Measurements from ENCODE around the gene AGPS.
A peak's percentile ranks its signal among the peaks of the same experiment; 100 is the strongest.
"Not testable (repeated sequence)": the region's sequence is repeated elsewhere in the genome, so short reads cannot be mapped to it uniquely, and the experiment has no call there.

AGPS gene

DNA sequence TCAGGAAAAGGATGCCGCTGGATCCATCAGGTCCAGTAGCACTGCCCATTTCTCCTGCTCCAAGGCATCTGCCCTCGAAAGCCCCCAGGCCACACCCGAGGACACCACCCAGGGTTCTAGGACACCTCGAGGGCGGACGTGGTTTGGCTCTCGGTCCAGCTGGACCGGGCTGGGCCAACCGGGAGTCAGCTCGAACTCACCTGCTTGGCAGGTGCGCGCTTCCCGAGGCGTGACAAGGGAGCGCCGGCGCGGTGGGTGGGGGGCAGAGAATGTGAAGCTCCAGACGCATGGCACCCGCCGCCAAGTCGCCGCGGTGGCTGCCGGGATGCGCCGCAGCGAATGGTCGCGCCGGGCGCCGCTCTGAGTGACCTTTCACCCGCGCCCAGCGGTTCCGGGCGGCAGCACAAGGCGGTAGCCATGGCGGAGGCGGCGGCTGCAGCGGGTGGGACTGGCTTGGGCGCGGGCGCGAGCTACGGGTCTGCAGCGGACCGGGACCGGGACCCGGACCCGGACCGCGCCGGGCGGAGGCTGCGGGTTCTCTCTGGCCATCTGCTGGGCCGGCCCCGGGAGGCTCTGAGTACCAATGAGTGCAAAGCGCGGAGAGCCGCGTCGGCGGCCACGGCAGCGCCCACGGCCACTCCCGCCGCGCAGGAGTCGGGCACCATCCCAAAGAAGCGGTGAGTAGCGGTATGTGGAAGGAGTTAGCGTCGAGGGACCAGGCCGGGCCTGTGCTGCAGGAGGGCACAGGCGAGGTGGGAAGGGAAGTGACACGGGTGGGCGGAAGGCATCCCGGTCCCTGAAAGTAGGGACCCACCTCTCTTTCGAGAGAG is at the start of gene AGPS:
TSS of gene AGPS (plus strand) at position 401 of the 830 bp plus-strand sequence. CDS start at position 418, 17 bp downstream.
- peak; percentile 62 for DNase-seq

- no peak for DNase-seq
These were observed 48.8 kb upstream of the AGPS start for GRCh38 chr2:177343773-177344172.

GRCh38 chr2:177344316-177344715 is 48.3 kb upstream of the AGPS start:
- no peak for DNase-seq

DNA sequence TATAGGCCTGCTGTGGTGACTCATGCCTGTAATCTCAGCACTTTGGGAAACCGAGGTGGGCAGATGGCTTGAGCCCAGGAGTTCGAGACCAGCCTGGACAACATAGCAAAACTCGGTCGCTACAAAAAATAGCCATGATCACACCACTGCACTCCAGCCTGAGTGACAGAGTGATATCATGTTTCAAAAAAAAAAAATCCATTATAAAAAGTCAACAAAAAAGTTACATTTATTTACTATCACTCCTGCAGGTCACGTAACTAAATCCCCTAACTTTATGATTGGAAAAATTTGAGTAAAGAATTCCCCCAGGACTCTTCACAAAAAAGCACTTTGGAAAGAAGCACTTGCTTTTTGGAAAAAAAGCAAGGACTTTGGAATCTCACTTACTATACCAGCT is 46.4 kb upstream of the AGPS start:
- DNase-seq: no peak

- no peak for DNase-seq
These were observed 45.0 kb upstream of the AGPS start for GRCh38 chr2:177347570-177347969.

- no peak for DNase-seq
These were observed 44.4 kb upstream of the AGPS start for GRCh38 chr2:177348118-177348654.

- DNase-seq: no peak
These were observed 43.6 kb upstream of the AGPS start for GRCh38 chr2:177348733-177349693.

DNA sequence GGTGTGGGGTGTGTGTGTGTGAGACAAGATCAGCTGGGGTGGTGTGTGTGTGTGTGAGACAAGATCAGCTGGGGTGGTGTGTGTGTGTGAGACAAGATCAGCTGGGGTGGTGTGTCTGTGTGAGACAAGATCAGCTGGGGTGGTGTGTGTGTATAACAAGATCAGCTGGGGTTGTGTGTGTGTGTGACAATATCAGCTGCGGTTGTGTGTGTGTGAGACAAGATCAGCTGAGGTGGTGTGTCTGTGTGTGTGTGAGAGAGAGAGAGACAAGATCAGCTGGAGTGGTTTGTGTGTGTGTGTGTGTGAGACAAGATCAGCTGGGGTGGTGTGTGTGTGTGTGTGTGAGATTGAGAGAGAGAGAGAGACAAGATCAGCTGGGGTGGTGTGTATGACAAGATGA is 41.9 kb upstream of the AGPS start:
- DNase-seq: not testable (repeated sequence)

GRCh38 chr2:177351121-177351520 is 41.5 kb upstream of the AGPS start:
- not testable (repeated sequence) for DNase-seq

DNA sequence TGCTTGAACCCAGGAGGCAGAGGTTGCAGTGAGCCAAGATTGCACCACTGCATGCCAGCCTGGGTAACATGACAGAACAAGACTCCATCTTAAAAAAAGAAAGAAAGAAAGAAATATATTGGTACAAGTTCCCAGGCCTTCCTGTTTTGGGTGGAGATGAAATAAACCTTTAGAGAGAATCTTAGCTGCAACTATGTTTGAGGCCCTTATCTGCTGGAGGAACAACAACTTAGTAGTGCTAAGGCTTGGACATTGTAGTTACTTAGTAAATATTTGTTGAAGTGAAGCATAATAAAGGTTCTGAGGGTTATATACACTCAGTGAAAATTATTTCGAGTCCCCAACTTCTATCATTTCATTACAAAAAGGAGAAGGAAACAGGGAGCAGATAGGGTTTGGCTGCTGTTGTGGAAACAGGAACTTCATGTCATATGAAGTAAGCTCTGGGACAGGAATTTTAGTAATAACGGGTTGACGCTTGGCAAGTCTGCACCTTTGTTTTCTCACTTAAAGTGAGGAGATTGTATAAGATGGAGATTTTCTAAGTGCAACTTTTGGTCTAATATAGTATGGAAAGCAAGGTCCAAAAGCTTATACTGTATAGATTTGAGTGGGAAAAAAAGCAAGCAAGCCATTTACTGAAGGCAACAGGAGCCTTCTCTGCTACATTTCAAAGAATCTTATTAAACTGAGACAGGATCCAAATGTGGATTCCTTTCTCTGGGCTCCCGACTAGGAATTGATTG is 40.0 kb upstream of the AGPS start:
- no peak for DNase-seq

DNA sequence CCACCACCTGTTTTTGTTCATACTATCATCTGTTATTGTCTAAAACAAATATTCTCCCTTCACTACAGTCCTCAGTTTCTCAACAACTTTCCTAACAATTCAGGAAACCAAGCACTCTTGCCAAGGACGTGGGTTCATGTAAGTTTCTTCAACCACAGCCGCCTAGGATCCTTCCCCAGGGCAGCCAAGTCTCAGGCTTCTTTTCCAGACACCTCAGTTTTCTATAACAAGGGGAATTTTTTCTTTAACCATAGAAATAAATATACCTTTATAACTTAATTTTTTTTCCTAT is 39.4 kb upstream of the AGPS start:
- DNase-seq: no peak

- DNase-seq: not testable (repeated sequence)
These were observed 38.0 kb upstream of the AGPS start for GRCh38 chr2:177354541-177354940.

GRCh38 chr2:177355874-177356273 is 36.7 kb upstream of the AGPS start:
- DNase-seq: no peak

DNA sequence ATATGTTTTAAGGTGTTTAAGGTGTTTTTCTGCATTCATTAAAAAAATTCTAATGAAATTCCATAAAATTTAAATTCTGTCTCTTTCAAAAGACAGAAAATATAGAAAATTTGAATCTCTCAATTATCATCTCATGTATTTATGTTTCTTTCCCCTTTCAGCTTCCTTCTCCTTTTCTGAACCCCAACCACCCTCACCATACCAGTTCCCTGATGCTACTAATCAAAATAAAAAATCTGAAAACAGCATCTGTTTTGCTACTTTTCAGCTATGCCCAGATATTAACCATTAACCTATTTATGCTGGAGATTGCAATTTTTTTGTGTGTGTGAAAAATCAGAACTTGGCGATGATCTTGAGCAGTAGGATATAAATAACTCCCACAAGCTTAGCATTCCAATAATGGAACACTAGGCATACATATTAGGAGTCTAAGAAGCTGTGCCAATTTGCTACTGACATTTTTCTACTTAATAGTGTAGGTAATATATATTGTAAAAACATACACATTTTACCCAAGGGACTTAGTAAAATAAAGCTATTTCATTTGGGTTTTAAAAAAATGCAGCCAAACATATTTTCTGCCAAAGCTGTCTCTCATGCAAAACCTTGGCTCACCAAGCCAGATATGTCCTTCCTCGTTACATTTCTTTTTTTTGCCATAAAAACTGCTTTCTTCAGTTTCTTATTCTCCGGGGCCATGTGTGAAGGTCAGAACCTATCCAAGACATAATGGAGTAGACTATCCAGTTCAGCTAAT is 32.6 kb upstream of the AGPS start:
- no peak for DNase-seq

DNA sequence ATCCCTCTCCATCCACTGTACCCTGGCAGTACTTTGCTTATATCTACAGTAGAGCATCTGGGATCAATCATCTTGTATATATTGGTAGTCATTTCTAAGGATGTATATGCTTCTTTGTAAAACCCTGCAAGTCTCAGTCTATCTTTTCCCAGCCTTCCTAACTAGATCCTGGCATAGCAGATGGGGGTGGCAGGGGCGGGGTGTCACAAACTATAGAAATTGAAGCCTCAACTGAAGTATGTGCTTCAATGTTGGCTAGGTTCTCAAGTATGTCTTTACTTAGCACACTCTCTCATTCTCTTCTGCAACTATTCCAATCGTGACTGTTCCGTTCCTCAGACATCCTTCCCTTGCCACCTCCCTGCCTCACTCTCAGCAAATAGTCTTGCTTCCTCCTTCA is 30.1 kb upstream of the AGPS start:
- DNase-seq: no peak

DNA sequence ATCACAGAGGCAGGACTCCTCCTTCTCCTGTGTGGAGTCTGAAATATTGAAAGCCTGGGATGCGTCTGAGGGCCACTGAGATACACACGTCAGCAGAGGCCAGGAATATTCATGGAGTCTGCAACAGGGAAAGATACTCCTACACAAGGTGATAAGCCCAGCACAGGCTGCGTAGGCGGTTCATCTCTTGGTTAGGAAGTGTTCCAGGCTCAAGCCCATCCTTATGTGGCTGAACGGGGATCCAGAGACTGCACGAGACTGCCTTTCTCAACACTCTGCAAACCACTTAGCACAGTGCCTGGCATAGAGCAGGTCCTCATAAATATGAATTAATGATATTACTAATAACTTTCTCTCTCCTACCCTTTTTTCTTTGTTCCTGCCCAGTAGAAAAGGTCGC is 29.2 kb upstream of the AGPS start:
- DNase-seq: no peak

DNA sequence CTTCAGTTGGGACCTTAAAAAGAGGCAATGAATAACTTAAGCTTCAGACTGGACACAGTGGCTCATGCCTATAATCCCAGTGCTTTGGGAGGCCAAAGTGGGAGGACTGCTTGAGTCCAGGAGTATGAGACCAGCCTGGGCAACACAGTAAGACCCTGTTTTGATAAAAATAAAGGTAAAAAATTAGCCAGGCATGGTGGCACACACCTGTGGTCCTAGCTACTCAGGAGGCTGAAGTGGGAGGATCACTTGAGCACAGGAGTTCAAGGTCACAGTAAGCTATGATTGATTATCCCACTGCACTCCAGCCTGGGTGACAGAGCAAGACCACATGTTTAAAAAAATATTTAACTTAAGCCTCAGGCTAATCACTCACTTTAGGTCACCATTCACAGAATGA is 26.8 kb upstream of the AGPS start:
- DNase-seq: not testable (repeated sequence)

GRCh38 chr2:177368023-177368422 is 24.6 kb upstream of the AGPS start:
- DNase-seq: not testable (repeated sequence)

DNA sequence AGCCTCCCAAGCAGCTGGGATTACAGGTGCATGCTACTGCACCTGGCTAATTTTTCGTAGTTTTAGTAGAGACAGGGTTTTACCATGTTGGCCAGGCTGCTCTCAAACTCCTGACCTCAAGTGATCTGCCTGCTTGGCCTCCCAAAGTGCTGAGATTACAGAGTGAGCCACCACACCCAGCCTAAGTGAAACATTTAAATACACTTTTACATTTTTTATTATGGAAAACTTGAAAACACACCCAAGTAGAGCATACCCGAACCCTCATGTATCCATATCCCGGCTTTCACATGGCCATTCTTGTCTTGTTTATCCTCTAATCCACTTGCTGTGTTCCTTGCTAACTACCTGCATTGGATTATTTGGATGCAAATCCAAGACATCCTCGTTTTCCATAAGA is 13.2 kb upstream of the AGPS start:
- DNase-seq: no peak

DNA sequence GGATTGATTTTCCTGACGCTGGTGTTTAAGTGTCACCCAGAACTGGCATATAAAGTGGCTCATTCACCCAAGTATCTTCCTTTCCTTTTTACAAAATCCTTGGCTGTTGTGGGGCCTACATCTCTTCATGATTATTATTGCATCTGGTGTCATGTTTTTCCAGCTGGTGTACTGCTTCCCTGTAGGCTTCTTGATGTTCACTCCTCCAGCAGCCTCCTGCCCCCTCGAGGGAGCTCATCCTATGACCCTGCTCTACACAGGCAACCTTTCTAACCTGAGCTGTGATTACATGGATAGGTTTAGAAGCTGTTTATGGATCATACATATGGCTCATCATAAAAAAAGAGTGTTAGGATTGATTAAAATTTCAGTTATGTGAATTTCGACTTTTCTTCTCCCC is 12.4 kb upstream of the AGPS start:
- DNase-seq: no peak

- DNase-seq: no peak
These were observed 8.6 kb upstream of the AGPS start for GRCh38 chr2:177383935-177384334.

GRCh38 chr2:177385151-177385550 is 7.4 kb upstream of the AGPS start:
- no peak for DNase-seq
